GM12801 (cell line): ENCODE data around the gene FITM1.

Experiments used
- CTCF ChIP-seq: IDR thresholded peaks from one replicate; pipeline ENCODE4 v1.5.1; 2011; ENCODE audit warnings: control low read depth; ENCODE audit not compliant: insufficient read length; ENCODE audit errors: extremely low read depth

FITM1 gene

GRCh38 chr14:24157331-24157730, 26.9 kb downstream of the FITM1 start:
- TF ChIP-seq CTCF = no peak

- TF ChIP-seq CTCF = no peak
These were observed 29.5 kb downstream of the FITM1 start for GRCh38 chr14:24159777-24160498.

- TF ChIP-seq CTCF = no peak
These were observed 30.0 kb downstream of the FITM1 start for GRCh38 chr14:24160499-24160849.

GRCh38 chr14:24160850-24161804, 30.7 kb downstream of the FITM1 start, which contains the start of gene IRF9:
IRF9 (plus strand) TSS chr14:24161265; CDS start chr14:24162145, 880 bp downstream.
- TF ChIP-seq CTCF = peak; percentile 65

- no peak for TF ChIP-seq CTCF
These were observed 31.6 kb downstream of the FITM1 start for GRCh38 chr14:24162093-24162492.

GRCh38 chr14:24164518-24164991, 34.1 kb downstream of the FITM1 start:
- no peak for TF ChIP-seq CTCF

GRCh38 chr14:24165785-24166184, 35.3 kb downstream of the FITM1 start:
- no peak for TF ChIP-seq CTCF
